HG02938 (cell line): ENCODE results near the gene BID.
A peak's percentile ranks its signal among the peaks of the same experiment; 100 is the strongest.
"Not testable (repeated sequence)": the region's sequence is repeated elsewhere in the genome, so short reads cannot be mapped to it uniquely, and the experiment has no call there.

Experiments
- ATAC-seq: cut with Tn5 transposase; IDR thresholded peaks from one replicate; pipeline ENCODE4 v1.9.1; 2021; ENCODE audit warnings: mild to moderate bottlenecking, moderate library complexity; ENCODE audit not compliant: unreplicated experiment

The BID gene

GRCh38 chr22:17705951-17706900 lies 68.0 kb downstream of the BID start:
- peak; percentile 79 for ATAC-seq

GRCh38 chr22:17705546-17705945 lies 68.7 kb downstream of the BID start:
- ATAC-seq: no peak

GRCh38 chr22:17703811-17704210 lies 70.5 kb downstream of the BID start:
- ATAC-seq: no peak

- ATAC-seq: no peak
Measured at GRCh38 chr22:17700778-17701177, 73.5 kb downstream of the BID start.

- ATAC-seq: no peak
Measured at GRCh38 chr22:17699696-17700340, 74.5 kb downstream of the BID start.

- ATAC-seq: no peak
Measured at GRCh38 chr22:17698948-17699347, 75.3 kb downstream of the BID start.

- not testable (repeated sequence) for ATAC-seq
Measured at GRCh38 chr22:17698276-17698675, 76.0 kb downstream of the BID start.

GRCh38 chr22:17697196-17697595 lies 77.1 kb downstream of the BID start:
- not testable (repeated sequence) for ATAC-seq

GRCh38 chr22:17695986-17696385 lies 78.3 kb downstream of the BID start:
- ATAC-seq: no peak

- ATAC-seq: no peak
Measured at GRCh38 chr22:17694752-17695151, 79.5 kb downstream of the BID start.

GRCh38 chr22:17694193-17694592 lies 80.1 kb downstream of the BID start:
- no peak for ATAC-seq

- no peak for ATAC-seq
Measured at GRCh38 chr22:17692841-17693240, 81.4 kb downstream of the BID start.

GRCh38 chr22:17684245-17684644 lies 90.0 kb downstream of the BID start:
- ATAC-seq: no peak
